B cell (primary cell): ENCODE results near the gene PLAA. TPM values are rescaled to one million over a fixed set of nuclear protein-coding genes. Genes with fewer than 3 reads are reported as not detected.

ENCODE experiments used
- ATAC-seq: fragments of 200-7000 bp; cut with Tn5 transposase; one replicate; pipeline ENCODE4 v1.10.0; 2021; ENCODE audit warnings: low read depth, mild to moderate bottlenecking, moderate number of reproducible peaks, moderate library complexity
- CTCF ChIA-PET: fragments of 350-600 bp; sonication (Branson Sonifier 250); formaldehyde crosslinking; loops from one replicate; lab custom pipeline; 2021; ENCODE audit warnings: antibody characterized with exemption, inconsistent platforms; lab: Charles Lee
- POLR2A ChIA-PET: fragments of 350-600 bp; sonication (Branson Sonifier 250); formaldehyde crosslinking; loops from one replicate; lab custom pipeline; 2021; ENCODE audit warnings: antibody characterized with exemption; lab: Charles Lee
- DNase-seq: peaks from one replicate; pipeline ENCODE4 v3.0.0; 2013
- H2AFZ ChIP-seq: 2 replicates; pipeline ENCODE4 v1.6.1; 2012; ENCODE audit warnings: mild to moderate bottlenecking, low read depth, low read length; ENCODE audit not compliant: insufficient read depth, poor library complexity, severe bottlenecking
- H3K27ac ChIP-seq, 2 donors: 1 replicate in 1 of 2; 2 replicates in 1 of 2; pipeline ENCODE4 v1.5.1; 2012 to 2013; ENCODE audit warnings: low read length in 2 of 2, mild to moderate bottlenecking in 2 of 2, moderate library complexity in 1 of 2
- H3K27me3 ChIP-seq, 4 experiments: fragments of 200-600 bp in 1 of 4; sonication (generic) in 1 of 4; replicated peaks in 1 of 4; 1 replicate in 2 of 4; 2 replicates in 2 of 4; pipeline versions ENCODE4 v1.6.1 to v1.7.0; 2013 to 2016; ENCODE audit warnings: low read length in 3 of 4, mild to moderate bottlenecking in 2 of 4, mixed read lengths in 1 of 4, moderate library complexity in 1 of 4; ENCODE audit not compliant: insufficient read depth in 4 of 4, control insufficient read depth in 3 of 4; ENCODE audit errors: control extremely low read depth in 1 of 4
- H3K36me3 ChIP-seq, 2 experiments: replicated peaks in 1 of 2; 1 replicate in 1 of 2; 2 replicates in 1 of 2; pipeline versions ENCODE4 v1.6.1 to v1.7.1; 2013; ENCODE audit warnings: low read length in 1 of 2; ENCODE audit not compliant: insufficient read depth in 2 of 2, control insufficient read depth in 1 of 2; ENCODE audit errors: control extremely low read depth in 1 of 2, extremely low read depth in 1 of 2
- H3K4me1 ChIP-seq, 2 donors: fragments of 200-600 bp in 1 of 2; sonication (generic) in 1 of 2; 1 replicate in 1 of 2; 2 replicates in 1 of 2; pipeline versions ENCODE4 v1.5.1 to v1.6.1; 2013 to 2017; ENCODE audit warnings: low read length in 2 of 2; ENCODE audit not compliant: control insufficient read depth in 2 of 2, insufficient read depth in 2 of 2
- H3K4me2 ChIP-seq: replicated peaks from 2 replicates; pipeline ENCODE3; 2012; ENCODE audit warnings: mild to moderate bottlenecking, low read depth, low read length; ENCODE audit not compliant: poor library complexity, severe bottlenecking
- H3K4me3 ChIP-seq, 5 experiments: fragments of 200-600 bp in 1 of 5; sonication (generic) in 1 of 5; 1 replicate in 3 of 5; 2 replicates in 2 of 5; pipeline versions ENCODE4 v1.5.1 to v1.7.0; 2011 to 2016; ENCODE audit warnings: low read length in 4 of 5, mild to moderate bottlenecking in 4 of 5, low read depth in 2 of 5, control low read depth in 1 of 5, moderate library complexity in 1 of 5; ENCODE audit not compliant: insufficient read depth in 1 of 5; ENCODE audit errors: control extremely low read depth in 1 of 5, extremely low read depth in 1 of 5
- H3K79me2 ChIP-seq: fragments of 200-600 bp; sonication (generic); one replicate; pipeline ENCODE4 v1.6.0; 2016; ENCODE audit warnings: low read length; ENCODE audit not compliant: control insufficient read depth, insufficient read depth
- H3K9ac ChIP-seq: fragments of 200-600 bp; sonication (generic); 2 replicates; pipeline ENCODE4 v1.6.1; 2017; ENCODE audit warnings: mild to moderate bottlenecking, low read length, moderate library complexity
- H3K9me3 ChIP-seq, 3 donors: one replicate each; pipeline versions ENCODE4 v1.6.1 to v1.7.1; 2013; ENCODE audit warnings: low read length in 2 of 3; ENCODE audit not compliant: control insufficient read depth in 2 of 3, insufficient read depth in 1 of 3; ENCODE audit errors: control extremely low read depth in 1 of 3
- H4K20me1 ChIP-seq: 2 replicates; pipeline ENCODE4 v1.6.0; 2012; ENCODE audit warnings: mild to moderate bottlenecking, low read length; ENCODE audit not compliant: insufficient read depth, control insufficient read depth, poor library complexity, severe bottlenecking
- H3K27ac Mint-ChIP-seq: one replicate; pipeline ENCODE4 v1.8.0; 2021; ENCODE audit warnings: mixed read lengths
- H3K27me3 Mint-ChIP-seq: one replicate; pipeline ENCODE4 v1.8.0; 2021; ENCODE audit warnings: mixed read lengths
- H3K4me1 Mint-ChIP-seq: one replicate; pipeline ENCODE4 v1.8.0; 2021; ENCODE audit warnings: mixed read lengths
- H3K4me3 Mint-ChIP-seq: one replicate; pipeline ENCODE4 v1.8.0; 2021; ENCODE audit warnings: mixed read lengths
- H3K9me3 Mint-ChIP-seq: one replicate; pipeline ENCODE4 v1.8.0; 2022; ENCODE audit warnings: mixed read lengths; ENCODE audit not compliant: insufficient read depth
- CTCF ChIP-seq: fragments of 200-600 bp; IDR thresholded peaks from one replicate; pipeline ENCODE4 v1.8.0; 2022; ENCODE audit warnings: antibody characterized with exemption, mild to moderate bottlenecking
- EZH2 ChIP-seq: IDR thresholded peaks from 2 replicates; pipeline ENCODE4 v1.6.1; 2012; ENCODE audit warnings: borderline replicate concordance, low read depth, mild to moderate bottlenecking, moderate library complexity, low read length; ENCODE audit not compliant: insufficient read depth, poor library complexity, severe bottlenecking
- WGBS: methylation state at CpG from one replicate; pipeline ENCODE4 v1.1.5; 2013; ENCODE audit warnings: missing lambda C conversion rate; ENCODE audit not compliant: insufficient coverage; 5-methylcytosine and 5-hydroxymethylcytosine counted together
- intact Hi-C: fragments of 100-400 bp; cut with micrococcal nuclease; formaldehyde crosslinking; loops from one replicate; pipeline ENCODE4 v1.10.0; 2022
- polyA plus RNA-seq: library from polyadenylated mRNA; depleted of rRNA; stranded (reverse); fragments of >200 nt; gene quantifications from 2 replicates; pipeline ENCODE4 v1.2.3, GENCODE V29; 2012
- total RNA-seq, 2 donors: library from RNA; stranded (reverse); fragments of 120-200 nt in 1 of 2; gene quantifications; 1 replicate in 1 of 2; 2 replicates in 1 of 2; pipeline versions ENCODE4 v1.2.3 to v1.2.4, GENCODE V29; 2013 to 2022

The PLAA gene
- total and polyA plus RNA-seq, 2 donors (not counting 1 experiment from before 2014, with no cell fraction given) = 8.9 to 24.0 TPM

DNA sequence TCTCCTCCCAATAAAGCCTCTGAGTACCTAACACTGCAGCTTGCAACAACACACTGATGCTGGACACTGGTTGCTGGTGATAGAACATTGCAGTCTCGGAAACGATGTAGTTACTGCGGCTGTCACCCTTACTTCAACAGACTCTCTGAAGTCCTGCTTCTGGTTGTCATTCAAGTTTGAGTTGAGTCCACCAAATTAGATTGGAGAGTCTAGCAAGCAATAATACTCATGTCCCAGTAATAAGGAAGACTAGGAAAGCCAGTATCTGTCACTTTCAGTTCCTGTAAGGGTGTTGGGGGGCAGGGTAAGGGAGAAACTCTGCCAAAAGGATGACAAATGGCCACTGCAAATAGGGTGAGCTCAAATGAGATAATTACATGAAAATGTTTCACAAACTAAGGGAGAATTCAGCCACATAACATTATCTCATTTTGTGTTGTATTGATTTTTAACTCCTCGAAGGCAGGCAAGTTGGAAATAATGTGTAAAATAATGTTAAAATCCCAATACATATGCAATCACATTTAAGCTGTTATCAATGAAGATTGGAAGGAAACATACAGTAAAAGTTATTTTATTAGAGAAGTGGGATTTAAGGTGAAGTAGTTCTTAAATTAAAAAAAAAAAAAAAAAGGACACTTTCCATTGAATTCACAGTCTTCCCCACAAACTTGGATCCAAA is 8.3 kb upstream of the PLAA start:
- Histone ChIP-seq H3K36me3 (no peaks in the 10 kb centered on the region), H3K4me2 (peak overlapping the region; percentile 79), H3K79me2 (no peaks in the 10 kb centered on the region), H3K4me3 (peak overlapping the region; percentile 64 to 86 (median 83)), H2AFZ (peak overlapping the region; percentile 84), H4K20me1 (no peaks in the 10 kb centered on the region), H3K27ac (peak overlapping the region; percentile 60 to 82), H3K4me1 (peaks cover 12 to 13% of the 10 kb centered on the region in 2 donors), H3K9ac (peak overlapping the region; percentile 75), H3K9me3 (no peaks in the 10 kb centered on the region), H3K27me3 (no peaks in the 10 kb centered on the region)
- peak overlapping the region; percentile 98 for H3K4me3 Mint-ChIP-seq
- peak; percentile 46 for DNase-seq
- ChIA-PET CTCF (interaction anchor here (1.0 kb wide), 1 partner anchor 64 kb away, joined by 3 read pairs; no protein-coding TSS in a partner anchor), POLR2A (interaction anchor here (0.6 to 2.0 kb wide), 3 partner anchors 8 to 63 kb away, joined by 4 to 24 read pairs (median 5); partner anchors contain the start of genes CAAP1 and PLAA)
- ATAC-seq = no peak
- TF ChIP-seq CTCF (no peak), EZH2 (no peak)
- no CpG with 5 or more reads among the region's 4 CpGs for WGBS
- H3K27me3 Mint-ChIP-seq = peaks cover 2% of the 10 kb centered on the region
- H3K4me1 Mint-ChIP-seq = peaks cover 32% of the 10 kb centered on the region
- no peaks in the 10 kb centered on the region for H3K9me3 Mint-ChIP-seq
- intact Hi-C loops = loop anchor here (5.0 kb wide), 1 partner anchor 527 kb away; no protein-coding TSS in a partner anchor
- peak overlapping the region; percentile 98 for H3K27ac Mint-ChIP-seq

DNA sequence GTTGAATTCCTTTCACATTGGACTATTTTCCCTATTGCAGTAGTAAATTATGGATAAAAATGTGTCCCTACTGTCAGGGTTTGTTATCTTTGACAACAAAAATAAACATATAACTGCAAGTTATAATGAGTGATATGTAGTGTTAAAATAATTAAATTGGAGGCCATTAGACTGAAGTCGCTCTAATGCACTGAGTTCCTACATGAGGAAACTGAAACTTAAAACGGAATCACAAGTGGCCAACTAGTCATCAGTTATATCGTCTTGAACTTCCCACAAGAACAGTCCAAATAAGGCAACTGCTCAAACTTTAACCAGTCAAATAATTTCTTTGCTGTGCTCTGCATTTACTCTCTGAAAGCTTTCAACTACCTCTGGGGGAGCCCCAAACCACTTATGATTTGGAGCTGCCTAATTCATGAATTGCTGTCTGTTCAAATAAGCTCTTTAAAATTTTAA is 7.0 kb upstream of the PLAA start:
- H3K9me3 ChIP-seq = no peaks in the 10 kb centered on the region
- no peak for ATAC-seq
- 73% methylated on average over 3 of the region's 3 CpGs for WGBS
- Mint-ChIP-seq H3K27ac (peak overlapping the region; percentile 39), H3K27me3 (peaks cover 3% of the 10 kb centered on the region), H3K9me3 (no peaks in the 10 kb centered on the region), H3K4me3 (peak overlapping the region; percentile 24), H3K4me1 (peaks cover 32% of the 10 kb centered on the region)
- no peaks in the 10 kb centered on the region for H3K27me3 ChIP-seq
- no peak overlapping the region for H3K4me3 ChIP-seq
- H4K20me1 ChIP-seq = no peaks in the 10 kb centered on the region
- no peak for TF ChIP-seq EZH2
- TF ChIP-seq CTCF = no peak
- peaks cover 12 to 13% of the 10 kb centered on the region in 2 donors for H3K4me1 ChIP-seq
- H3K9ac ChIP-seq = no peak overlapping the region
- CTCF ChIA-PET = no interaction called here
- no peaks in the 10 kb centered on the region for H3K36me3 ChIP-seq
- POLR2A ChIA-PET = no interaction called here
- H3K27ac ChIP-seq = no peak overlapping the region
- H2AFZ ChIP-seq = peak overlapping the region; percentile 84
- intact Hi-C loops = no loop called here
- H3K79me2 ChIP-seq = no peaks in the 10 kb centered on the region
- no peak overlapping the region for H3K4me2 ChIP-seq
- DNase-seq = peak; percentile 13
